Endothelial cell of umbilical vein (primary cell): ENCODE results near the gene DHX15. TPM values are rescaled to one million over a fixed set of nuclear protein-coding genes. Genes with fewer than 3 reads are reported as not detected.

Source experiments
- BruUV-seq: library from RNA; stranded (reverse); fragments of 400-500 nt; replicated peaks from 2 replicates; lab custom pipeline; 2021; lab: Mats Ljungman, UMichigan
- CTCF ChIA-PET: fragments of 300-600, 350-600 bp; sonication (Branson Sonifier 250); formaldehyde crosslinking; loops from one replicate; lab custom pipeline; 2021; ENCODE audit warnings: antibody characterized with exemption, inconsistent platforms; lab: Charles Lee
- POLR2A ChIA-PET: fragments of 300-600, 350-600 bp; sonication (Branson Sonifier 250); formaldehyde crosslinking; loops from one replicate; lab custom pipeline; 2021; ENCODE audit warnings: antibody characterized with exemption, inconsistent platforms; lab: Charles Lee
- DNase-seq: peaks from one replicate; pipeline ENCODE4 v3.0.0-alpha.2; 2011; ENCODE audit warnings: low read depth, low spot score
- FAIRE-seq: peaks from 2 replicates; lab custom pipeline; 2011; peaks lifted over from hg19 to GRCh38; lab: Jason Lieb, UNC
- H2AFZ ChIP-seq: 2 replicates; pipeline ENCODE4 v1.6.0; 2012; ENCODE audit warnings: low read depth, low read length, control low read depth, inconsistent platforms
- H3K27ac ChIP-seq: 2 replicates; pipeline ENCODE4 v1.5.1; 2011; ENCODE audit warnings: low read depth, mild to moderate bottlenecking, control low read depth, low read length, moderate library complexity; ENCODE audit not compliant: insufficient read depth
- H3K27me3 ChIP-seq, 2 experiments: 2 replicates each; pipeline versions ENCODE4 v1.6.0 to v1.6.1; 2011; ENCODE audit warnings: low read length in 2 of 2, mixed read lengths in 1 of 2; ENCODE audit not compliant: control insufficient read depth in 2 of 2, insufficient read depth in 2 of 2
- H3K36me3 ChIP-seq, 2 experiments: 2 replicates in 1 of 2; 3 replicates in 1 of 2; pipeline ENCODE4 v1.5.1; 2011; ENCODE audit warnings: low read length in 2 of 2, mild to moderate bottlenecking in 1 of 2, moderate library complexity in 1 of 2; ENCODE audit not compliant: control insufficient read depth in 2 of 2, insufficient read depth in 2 of 2; ENCODE audit errors: extremely low read depth in 1 of 2
- H3K4me1 ChIP-seq: 3 replicates; pipeline ENCODE4 v1.5.1; 2011; ENCODE audit warnings: mild to moderate bottlenecking, low read length; ENCODE audit not compliant: control insufficient read depth, insufficient read depth; ENCODE audit errors: extremely low read depth
- H3K4me2 ChIP-seq: 2 replicates; pipeline ENCODE4 v1.6.1; 2011; ENCODE audit warnings: low read length, control low read depth, mixed read lengths; ENCODE audit not compliant: insufficient read depth
- H3K4me3 ChIP-seq, 3 experiments: fragments of 200-600 bp in 1 of 3; sonication (generic), shearing (Covaris generic) in 1 of 3; replicated peaks in 1 of 3; 2 replicates each; pipeline ENCODE4 v1.5.1; 2011 to 2016; ENCODE audit warnings: control low read depth in 3 of 3, low read length in 3 of 3, mild to moderate bottlenecking in 2 of 3, inconsistent platforms in 1 of 3, low read depth in 1 of 3, moderate library complexity in 1 of 3; ENCODE audit not compliant: insufficient read depth in 1 of 3
- H3K79me2 ChIP-seq: 2 replicates; pipeline ENCODE4 v1.6.0; 2012; ENCODE audit warnings: low read length, inconsistent platforms; ENCODE audit not compliant: control insufficient read depth, insufficient read depth
- H3K9ac ChIP-seq: replicated peaks from 2 replicates; pipeline ENCODE3; 2011; ENCODE audit warnings: low read length, control low read depth; ENCODE audit not compliant: insufficient read depth; ENCODE audit errors: extremely low read depth
- H3K9me1 ChIP-seq: replicated peaks from 3 replicates; pipeline ENCODE4 v1.6.0; 2011; ENCODE audit warnings: mild to moderate bottlenecking, low read length; ENCODE audit not compliant: control insufficient read depth, insufficient read depth; ENCODE audit errors: extremely low read depth
- H3K9me3 ChIP-seq: replicated peaks from 2 replicates; pipeline ENCODE4 v1.5.1; 2012; ENCODE audit warnings: low read length, inconsistent platforms; ENCODE audit not compliant: control insufficient read depth, insufficient read depth
- H4K20me1 ChIP-seq: replicated peaks from 2 replicates; pipeline ENCODE3; 2011; ENCODE audit warnings: mild to moderate bottlenecking, low read length; ENCODE audit not compliant: control insufficient read depth, insufficient read depth; ENCODE audit errors: extremely low read depth
- EZH2 ChIP-seq: IDR thresholded peaks from 2 replicates; pipeline ENCODE4 v1.6.1; 2012; ENCODE audit warnings: borderline replicate concordance, low read depth, mild to moderate bottlenecking, moderate library complexity, low read length, inconsistent platforms; ENCODE audit not compliant: severe bottlenecking
- FOS ChIP-seq: IDR thresholded peaks from 2 replicates; pipeline ENCODE4 v1.6.1; 2011; ENCODE audit warnings: mild to moderate bottlenecking, low read length, moderate library complexity, borderline replicate concordance; ENCODE audit not compliant: insufficient read depth
- GATA2 ChIP-seq: IDR thresholded peaks from 2 replicates; pipeline ENCODE4 v1.7.0; 2011; ENCODE audit warnings: low read depth, mild to moderate bottlenecking, moderate library complexity, mixed read lengths, low read length; ENCODE audit not compliant: insufficient read length, insufficient read depth
- JUN ChIP-seq: IDR thresholded peaks from 2 replicates; pipeline ENCODE4 v1.6.1; 2011; ENCODE audit warnings: borderline replicate concordance, low read depth; ENCODE audit not compliant: insufficient read length, insufficient read depth
- MYC ChIP-seq: IDR thresholded peaks from one replicate; pipeline ENCODE4 v1.6.1; 2011; ENCODE audit warnings: mild to moderate bottlenecking, low read depth, low read length
- POLR2A ChIP-seq: IDR thresholded peaks from 2 replicates; pipeline ENCODE4 v1.6.1; 2012; ENCODE audit warnings: low read depth, mild to moderate bottlenecking, control low read depth, low read length
- POLR2AphosphoS5 ChIP-seq: IDR thresholded peaks from 2 replicates; pipeline ENCODE4 v1.6.1; 2012; ENCODE audit warnings: low read depth, mild to moderate bottlenecking, control low read depth, low read length, moderate library complexity; ENCODE audit not compliant: insufficient read depth
- dilution Hi-C: fragments of 300-500 bp; cut with MboI; formaldehyde crosslinking; loops from one replicate; pipeline ENCODE4 v1.15.0; 2019; ENCODE audit warnings: low sequenced_read_pairs; ENCODE audit not compliant: extremely low pct_ligation_motif_present
- intact Hi-C: fragments of 100-400 bp; cut with micrococcal nuclease; formaldehyde crosslinking; loops from one replicate; pipeline ENCODE4 v1.10.0; 2022
- polyA plus RNA-seq, 4 experiments: library from polyadenylated mRNA; depleted of rRNA in 3 of 4; stranded (reverse) in 3 of 4; unstranded in 1 of 4; fragments of >200 nt; gene quantifications; 2 replicates each; pipeline versions ENCODE4 v1.2.1 to v1.2.3, GENCODE V29; 2011 to 2012; ENCODE audit warnings: missing spikeins in 1 of 4
- total RNA-seq: library from RNA; stranded (reverse); gene quantifications from 2 replicates; pipeline ENCODE4 v1.2.3, GENCODE V29; 2021
- TF ChIP-seq, protein P1 (sequence below): IDR thresholded peaks from 2 replicates; pipeline ENCODE4 v1.6.1; 2011; ENCODE audit not compliant: insufficient read depth, insufficient read length
- TF ChIP-seq, protein P2 (sequence below), 2 donors: IDR thresholded peaks; 1 replicate in 1 of 2; 2 replicates in 1 of 2; pipeline ENCODE4 v1.5.1; 2011; ENCODE audit warnings: low read length in 2 of 2, mild to moderate bottlenecking in 2 of 2, moderate library complexity in 2 of 2, control low read depth in 1 of 2, inconsistent platforms in 1 of 2, low read depth in 1 of 2; ENCODE audit not compliant: insufficient read depth in 1 of 2; ENCODE audit errors: extremely low read depth in 1 of 2

Gene DHX15
- total and polyA plus RNA-seq, 2 donors (not counting 3 experiments of a cell fraction or from before 2014, with no cell fraction given): 72.3 to 152 TPM

DNA sequence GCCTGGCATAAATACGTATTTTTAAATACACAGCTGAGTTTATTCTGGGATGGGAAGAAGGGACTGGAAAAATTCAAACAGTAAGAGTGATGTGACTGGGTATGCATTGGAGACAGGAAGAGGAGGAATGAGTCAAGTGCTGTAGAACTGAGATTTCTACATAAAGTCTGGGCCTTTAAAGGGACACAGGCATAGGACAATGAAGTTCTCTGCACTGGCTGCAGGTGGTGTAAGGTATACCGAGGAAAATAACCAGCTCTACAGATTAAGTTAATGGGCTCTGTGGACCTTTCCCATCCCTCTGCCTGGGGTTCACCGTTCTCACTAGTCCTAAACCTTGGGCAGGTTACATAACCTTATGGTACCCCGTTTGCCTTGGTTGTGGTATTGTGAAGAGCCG is 68.7 kb downstream of the DHX15 start:
- DNase-seq (no peak), FAIRE-seq (no peak)
- H3K36me3 ChIP-seq: peaks cover 4 to 5% of the 10 kb centered on the region in 2 experiments
- no peak overlapping the region for H3K4me3 ChIP-seq
- H3K4me2 ChIP-seq: no peak overlapping the region
- no TSS peak for BruUV-seq
- intact Hi-C loops (no loop called here), dilution Hi-C loops (no loop called here)
- H3K27ac ChIP-seq: no peak overlapping the region
- H3K27me3 ChIP-seq: no peaks in the 10 kb centered on the region
- H3K9ac ChIP-seq: no peak overlapping the region
- H2AFZ ChIP-seq: no peak overlapping the region
- peaks cover 4% of the 10 kb centered on the region for H3K4me1 ChIP-seq
- H3K9me3 ChIP-seq: no peaks in the 10 kb centered on the region
- no peaks in the 10 kb centered on the region for H4K20me1 ChIP-seq
- ChIA-PET CTCF (no interaction called here), POLR2A (no interaction called here)
- H3K79me2 ChIP-seq: peaks cover 4% of the 10 kb centered on the region
- TF ChIP-seq, protein P1, sequence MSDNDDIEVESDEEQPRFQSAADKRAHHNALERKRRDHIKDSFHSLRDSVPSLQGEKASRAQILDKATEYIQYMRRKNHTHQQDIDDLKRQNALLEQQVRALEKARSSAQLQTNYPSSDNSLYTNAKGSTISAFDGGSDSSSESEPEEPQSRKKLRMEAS: no peak
- TF ChIP-seq GATA2: no peak
- no peak for TF ChIP-seq FOS
- no peak for TF ChIP-seq JUN
- no peak for TF ChIP-seq POLR2AphosphoS5
- TF ChIP-seq, protein P2, sequence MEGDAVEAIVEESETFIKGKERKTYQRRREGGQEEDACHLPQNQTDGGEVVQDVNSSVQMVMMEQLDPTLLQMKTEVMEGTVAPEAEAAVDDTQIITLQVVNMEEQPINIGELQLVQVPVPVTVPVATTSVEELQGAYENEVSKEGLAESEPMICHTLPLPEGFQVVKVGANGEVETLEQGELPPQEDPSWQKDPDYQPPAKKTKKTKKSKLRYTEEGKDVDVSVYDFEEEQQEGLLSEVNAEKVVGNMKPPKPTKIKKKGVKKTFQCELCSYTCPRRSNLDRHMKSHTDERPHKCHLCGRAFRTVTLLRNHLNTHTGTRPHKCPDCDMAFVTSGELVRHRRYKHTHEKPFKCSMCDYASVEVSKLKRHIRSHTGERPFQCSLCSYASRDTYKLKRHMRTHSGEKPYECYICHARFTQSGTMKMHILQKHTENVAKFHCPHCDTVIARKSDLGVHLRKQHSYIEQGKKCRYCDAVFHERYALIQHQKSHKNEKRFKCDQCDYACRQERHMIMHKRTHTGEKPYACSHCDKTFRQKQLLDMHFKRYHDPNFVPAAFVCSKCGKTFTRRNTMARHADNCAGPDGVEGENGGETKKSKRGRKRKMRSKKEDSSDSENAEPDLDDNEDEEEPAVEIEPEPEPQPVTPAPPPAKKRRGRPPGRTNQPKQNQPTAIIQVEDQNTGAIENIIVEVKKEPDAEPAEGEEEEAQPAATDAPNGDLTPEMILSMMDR (IDR thresholded peaks at IDR 0.05; ENCODE audit: extremely low read depth in 1 of 2, insufficient read depth in 1 of 2, low read depth in 1 of 2, low read length in 2 of 2): no peak
- TF ChIP-seq EZH2: no peak
- TF ChIP-seq POLR2A: no peak
- no peak for TF ChIP-seq MYC
- H3K9me1 ChIP-seq: no peaks in the 10 kb centered on the region
